ENCODE results near the gene CASP1. TPM values are rescaled to one million over a fixed set of nuclear protein-coding genes. Genes with fewer than 3 reads are reported as not detected.

Gene CASP1
- not detected in 2 replicates for total RNA-seq (2021)
- long read RNA-seq = 0 reads

DNA sequence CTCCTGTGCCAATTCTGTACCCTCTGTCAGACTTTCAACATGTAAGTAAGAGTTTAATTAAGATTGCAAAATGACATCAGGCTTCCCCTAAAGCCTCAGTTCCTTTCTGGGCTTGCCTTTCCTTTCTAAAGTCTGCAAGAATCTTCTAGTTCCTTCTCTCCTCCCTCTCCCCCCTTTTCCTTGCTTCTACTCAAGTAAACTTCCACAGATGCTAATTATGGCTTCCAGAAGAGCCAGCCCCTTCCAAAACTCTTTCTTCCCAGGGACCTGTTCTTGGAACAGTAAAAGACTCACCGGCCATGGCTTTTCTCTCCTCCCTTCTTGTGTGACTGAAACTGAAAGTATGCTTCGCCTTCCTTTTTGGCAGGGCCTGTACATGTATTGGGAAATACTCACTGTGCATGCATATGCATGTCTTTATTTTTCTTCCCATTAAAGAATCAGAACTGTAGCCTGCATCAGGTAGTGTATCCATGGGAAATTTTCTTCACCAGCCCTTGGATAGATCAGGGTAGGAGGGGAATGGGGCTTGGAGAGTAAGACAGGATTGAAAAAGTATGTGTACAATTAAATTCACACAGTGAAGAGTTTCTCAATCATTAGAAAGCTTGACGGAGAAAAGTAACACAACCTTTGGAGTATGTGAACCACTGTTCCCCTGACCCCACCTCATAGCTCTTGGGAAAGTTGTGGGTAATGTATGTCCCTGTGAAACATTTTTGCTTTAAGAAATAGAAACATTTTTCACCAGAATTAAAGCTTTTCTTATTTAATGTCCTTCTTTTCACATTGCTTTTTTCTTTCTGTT lies at the start of gene CASP1:
Gene CASP1 (minus strand): TSS at position 332 of the 808 bp plus-strand sequence. CDS start 31 bp downstream, at position 301.
- Histone ChIP-seq H3K14ac (ENCODE audit: insufficient read depth, low read length) (no peak within 1 kb of the TSS), H3K79me2 (ENCODE audit: insufficient read depth, low read length) (no peaks in the 10 kb centered on the region), H4K8ac (replicated peaks; ENCODE audit: insufficient read length, low read depth, low read length) (no peak within 1 kb of the TSS), H2AFZ (ENCODE audit: low read length) (no peak within 1 kb of the TSS), H3K23ac (ENCODE audit: insufficient read length, low read depth, low read length) (no peak within 1 kb of the TSS), H3K23me2 (ENCODE audit: insufficient read length, low read depth, low read length, poor library complexity, severe bottlenecking) (no peaks in the 10 kb centered on the region), H3K4me2 (ENCODE audit: insufficient read depth, insufficient read length, low read length) (no peak within 1 kb of the TSS), H2BK20ac (ENCODE audit: low read depth, low read length, poor library complexity, severe bottlenecking) (no peak within 1 kb of the TSS), H2BK15ac (ENCODE audit: low read depth, low read length) (no peak within 1 kb of the TSS), H3K9me3 (ENCODE audit: control insufficient read depth, low read depth, low read length) (no peaks in the 10 kb centered on the region), H3T11ph (ENCODE audit: low read length) (no peak within 1 kb of the TSS), H4K5ac (ENCODE audit: insufficient read length, low read depth, low read length) (no peak within 1 kb of the TSS), H3K18ac (ENCODE audit: insufficient read length, low read depth, low read length) (no peak within 1 kb of the TSS), H3K56ac (ENCODE audit: insufficient read length, low read depth, low read length) (no peak within 1 kb of the TSS), H2AK5ac (ENCODE audit: insufficient read length, low read length) (no peak within 1 kb of the TSS), H2BK12ac (ENCODE audit: insufficient read length, low read depth, low read length) (no peak within 1 kb of the TSS), H3K27ac (ENCODE audit: insufficient read length, low read depth, low read length) (no peak within 1 kb of the TSS), H3K4me1 (ENCODE audit: insufficient read depth, low read length) (no peaks in the 10 kb centered on the region), H3K79me1 (ENCODE audit: insufficient read depth, low read depth, low read length, poor library complexity, severe bottlenecking) (no peaks in the 10 kb centered on the region), H3K4ac (ENCODE audit: low read depth, low read length) (no peak within 1 kb of the TSS), H4K20me1 (ENCODE audit: control insufficient read depth, insufficient read depth, insufficient read length) (no peaks in the 10 kb centered on the region), H3K27me3 (ENCODE audit: insufficient read depth, low read length) (no peaks in the 10 kb centered on the region), H3K9ac (ENCODE audit: extremely low read depth, insufficient read length, low read length) (no peak within 1 kb of the TSS), H2BK120ac (ENCODE audit: low read depth, low read length, poor library complexity, severe bottlenecking) (no peak within 1 kb of the TSS), H4K91ac (ENCODE audit: insufficient read length, low read depth, low read length) (no peak within 1 kb of the TSS), H2BK5ac (ENCODE audit: insufficient read length, low read length) (no peak within 1 kb of the TSS)
- Mint-ChIP-seq H3K4me1 (no peaks in the 10 kb centered on the region), H3K27me3 (ENCODE audit: low read depth) (no peaks in the 10 kb centered on the region), H3K36me3 (ENCODE audit: insufficient read depth in 1 of 3, low read depth in 3 of 3) (peaks cover 2 to 9% (median 5%) of the 10 kb centered on the region in 3 experiments; a peak in 4 of 7 replicates), H3K27ac (peak within 1 kb of the TSS in 1 of 3 experiments; percentile 64; a peak in 1 of 7 replicates), H3K4me3 (no peak within 1 kb of the TSS), H3K9me3 (no peaks in the 10 kb centered on the region; a peak in 2 of 5 replicates)
- no peak for DNase-seq
- TF ChIP-seq, protein P1, sequence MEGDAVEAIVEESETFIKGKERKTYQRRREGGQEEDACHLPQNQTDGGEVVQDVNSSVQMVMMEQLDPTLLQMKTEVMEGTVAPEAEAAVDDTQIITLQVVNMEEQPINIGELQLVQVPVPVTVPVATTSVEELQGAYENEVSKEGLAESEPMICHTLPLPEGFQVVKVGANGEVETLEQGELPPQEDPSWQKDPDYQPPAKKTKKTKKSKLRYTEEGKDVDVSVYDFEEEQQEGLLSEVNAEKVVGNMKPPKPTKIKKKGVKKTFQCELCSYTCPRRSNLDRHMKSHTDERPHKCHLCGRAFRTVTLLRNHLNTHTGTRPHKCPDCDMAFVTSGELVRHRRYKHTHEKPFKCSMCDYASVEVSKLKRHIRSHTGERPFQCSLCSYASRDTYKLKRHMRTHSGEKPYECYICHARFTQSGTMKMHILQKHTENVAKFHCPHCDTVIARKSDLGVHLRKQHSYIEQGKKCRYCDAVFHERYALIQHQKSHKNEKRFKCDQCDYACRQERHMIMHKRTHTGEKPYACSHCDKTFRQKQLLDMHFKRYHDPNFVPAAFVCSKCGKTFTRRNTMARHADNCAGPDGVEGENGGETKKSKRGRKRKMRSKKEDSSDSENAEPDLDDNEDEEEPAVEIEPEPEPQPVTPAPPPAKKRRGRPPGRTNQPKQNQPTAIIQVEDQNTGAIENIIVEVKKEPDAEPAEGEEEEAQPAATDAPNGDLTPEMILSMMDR (conservative IDR thresholded peaks at IDR 0.05) = no peak
- WGBS (ENCODE audit: extremely low coverage, insufficient read length, low lambda C conversion rate) = no CpG with 5 or more reads among the region's 3 CpGs

Measured in H9 (cell line).